ENCODE data around the gene MRPS5. TPM values are rescaled to one million over a fixed set of nuclear protein-coding genes. Genes with fewer than 3 reads are reported as not detected.

Gene MRPS5
- total RNA-seq, 1 experiment from 2014 or later: 107 TPM

- Histone ChIP-seq H3K27me3 (ENCODE audit: low read length) (no peaks in the 10 kb centered on the region), H2AFZ (ENCODE audit: low read length) (no peak overlapping the region), H3K79me2 (ENCODE audit: low read length) (no peaks in the 10 kb centered on the region), H4K20me1 (ENCODE audit: low read length) (no peaks in the 10 kb centered on the region), H3K9ac (ENCODE audit: low read length) (no peak overlapping the region), H3K4me2 (ENCODE audit: low read length) (peak overlapping the region; percentile 61; the same call in 1 of the 2 replicates), H3K4me3 (ENCODE audit: low read length) (no peak overlapping the region), H3K4me1 (ENCODE audit: insufficient read depth, low read length) (peaks cover 23% of the 10 kb centered on the region), H3K36me3 (ENCODE audit: low read depth, low read length) (no peaks in the 10 kb centered on the region), H3K9me2 (replicated peaks; ENCODE audit: low read length) (no peaks in the 10 kb centered on the region), H3K27ac (ENCODE audit: low read length) (no peak overlapping the region), H3F3A (ENCODE audit: low read length, unreplicated experiment) (peaks cover 3% of the 10 kb centered on the region), H3K9me3 (ENCODE audit: low read length) (no peaks in the 10 kb centered on the region)
- intact Hi-C loops (cut with micrococcal nuclease): no loop called here
- DNase-seq (no peak), ATAC-seq (no peak)
- CTCF ChIA-PET: no interaction called here
- BruUV-seq (replicated peaks): no TSS peak
- TF ChIP-seq CTCF (conservative IDR thresholded peaks at IDR 0.05; ENCODE audit: low read depth, low read length): no peak
- TF ChIP-seq EZH2 (IDR thresholded peaks at IDR 0.05; ENCODE audit: low read length, unreplicated experiment): no peak
- TF ChIP-seq EZH2phosphoT487 (IDR thresholded peaks at IDR 0.05; ENCODE audit: borderline replicate concordance, low read length): no peak
- POLR2A ChIA-PET (ENCODE audit: unreplicated experiment): no interaction called here
Measured at GRCh38 chr2:95041824-95042442, 79.7 kb downstream of the MRPS5 start.

DNA sequence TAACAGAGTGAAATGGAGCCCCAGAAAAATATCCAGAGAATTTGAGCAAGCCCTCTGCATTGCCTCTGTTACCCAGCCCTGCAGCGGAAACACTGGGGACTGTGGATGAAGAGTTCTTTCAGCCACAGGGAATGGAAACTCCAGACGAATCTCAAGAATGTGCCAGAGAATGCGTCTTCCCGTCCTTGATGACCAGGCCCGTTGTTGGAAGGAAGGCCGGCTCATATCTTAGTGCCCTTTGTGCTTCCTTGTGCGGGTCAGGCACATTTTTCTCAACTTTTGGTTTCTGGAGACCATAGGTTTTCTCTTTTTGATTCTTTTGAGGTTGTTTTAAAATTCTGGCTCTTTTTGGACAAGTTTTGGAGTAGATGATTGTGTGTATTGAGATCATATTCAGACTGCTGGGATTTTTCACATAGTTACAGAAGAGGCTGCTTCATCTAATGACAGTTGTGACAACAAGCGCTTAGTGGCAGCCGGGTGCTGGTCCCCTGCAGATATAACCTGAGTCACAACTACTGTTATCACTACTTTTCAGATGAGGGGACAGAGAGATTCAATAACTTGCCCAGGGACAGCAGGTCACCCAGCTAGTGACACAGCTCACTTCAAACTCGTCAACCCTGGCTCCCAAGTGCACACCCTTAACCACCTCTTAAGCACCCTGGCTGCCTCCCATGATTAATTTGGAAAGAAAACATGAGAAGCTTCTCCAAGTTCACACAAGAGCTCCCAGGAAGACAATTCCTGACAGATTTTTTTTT, 80.4 kb downstream of the MRPS5 start:
- Histone ChIP-seq H3K4me3 (ENCODE audit: low read length) (no peak overlapping the region), H3K4me1 (ENCODE audit: insufficient read depth, low read length) (peaks cover 24% of the 10 kb centered on the region), H3K79me2 (ENCODE audit: low read length) (no peaks in the 10 kb centered on the region), H2AFZ (ENCODE audit: low read length) (no peak overlapping the region), H3K27me3 (ENCODE audit: low read length) (no peaks in the 10 kb centered on the region), H3K9me2 (replicated peaks; ENCODE audit: low read length) (no peaks in the 10 kb centered on the region), H3K9me3 (ENCODE audit: low read length) (no peaks in the 10 kb centered on the region), H3K9ac (ENCODE audit: low read length) (no peak overlapping the region), H3K27ac (ENCODE audit: low read length) (no peak overlapping the region), H3F3A (ENCODE audit: low read length, unreplicated experiment) (peaks cover 3% of the 10 kb centered on the region), H3K4me2 (ENCODE audit: low read length) (no peak overlapping the region), H3K36me3 (ENCODE audit: low read depth, low read length) (no peaks in the 10 kb centered on the region), H4K20me1 (ENCODE audit: low read length) (no peaks in the 10 kb centered on the region)
- ChIA-PET CTCF (no interaction called here), POLR2A (ENCODE audit: unreplicated experiment) (no interaction called here)
- ATAC-seq (no peak), DNase-seq (no peak)
- intact Hi-C loops (cut with micrococcal nuclease): no loop called here
- TF ChIP-seq CTCF (conservative IDR thresholded peaks at IDR 0.05; ENCODE audit: low read depth, low read length) (no peak), EZH2 (IDR thresholded peaks at IDR 0.05; ENCODE audit: low read length, unreplicated experiment) (no peak), EZH2phosphoT487 (IDR thresholded peaks at IDR 0.05; ENCODE audit: borderline replicate concordance, low read length) (no peak)
- BruUV-seq (replicated peaks): no TSS peak

- no peaks in the 10 kb centered on the region for H3K79me2 ChIP-seq (ENCODE audit: low read length)
- no peak overlapping the region for H3K9ac ChIP-seq (ENCODE audit: low read length)
- H3K27me3 ChIP-seq (ENCODE audit: low read length): no peaks in the 10 kb centered on the region
- no peaks in the 10 kb centered on the region for H3K36me3 ChIP-seq (ENCODE audit: low read depth, low read length)
- intact Hi-C loops (cut with micrococcal nuclease): no loop called here
- H2AFZ ChIP-seq (ENCODE audit: low read length): no peak overlapping the region
- ChIA-PET POLR2A (ENCODE audit: unreplicated experiment) (no interaction called here), CTCF (no interaction called here)
- ATAC-seq (no peak), DNase-seq (no peak)
- no TSS peak for BruUV-seq (replicated peaks)
- TF ChIP-seq EZH2phosphoT487 (IDR thresholded peaks at IDR 0.05; ENCODE audit: borderline replicate concordance, low read length) (no peak), CTCF (conservative IDR thresholded peaks at IDR 0.05; ENCODE audit: low read depth, low read length) (no peak), EZH2 (IDR thresholded peaks at IDR 0.05; ENCODE audit: low read length, unreplicated experiment) (no peak)
- H3K9me3 ChIP-seq (ENCODE audit: low read length): no peaks in the 10 kb centered on the region
- no peak overlapping the region for H3K4me3 ChIP-seq (ENCODE audit: low read length)
- H3K27ac ChIP-seq (ENCODE audit: low read length): no peak overlapping the region
- H3F3A ChIP-seq (ENCODE audit: low read length, unreplicated experiment): peaks cover 3% of the 10 kb centered on the region
- H4K20me1 ChIP-seq (ENCODE audit: low read length): no peaks in the 10 kb centered on the region
- peaks cover 28% of the 10 kb centered on the region for H3K4me1 ChIP-seq (ENCODE audit: insufficient read depth, low read length)
- H3K4me2 ChIP-seq (ENCODE audit: low read length): no peak overlapping the region
- H3K9me2 ChIP-seq (replicated peaks; ENCODE audit: low read length): no peaks in the 10 kb centered on the region
Measured at GRCh38 chr2:95040426-95040825, 81.2 kb downstream of the MRPS5 start.
